Body of pancreas (tissue), 4 donors: Measurements from ENCODE around the gene ABCA8.
"Not testable (repeated sequence)": the region's sequence is repeated elsewhere in the genome, so short reads cannot be mapped to it uniquely, and the experiment has no call there.

Experiments used
- CTCF ChIP-seq, 7 experiments: fragments of 450-650 bp in 4 of 7; fragments of 200-600 bp in 3 of 7; sonication (generic) in 3 of 7; IDR thresholded peaks; one replicate each; pipeline ENCODE4 v1.5.1; 2016 to 2019; ENCODE audit warnings: antibody characterized with exemption in 7 of 7
- POLR2A ChIP-seq, 3 donors: fragments of 450-650 bp; IDR thresholded peaks; one replicate each; pipeline ENCODE4 v1.6.1; 2016; ENCODE audit warnings: antibody characterized with exemption in 3 of 3, mild to moderate bottlenecking in 2 of 3

GRCh38 chr17:69004759-69005158 is 49.6 kb upstream of the ABCA8 start:
- TF ChIP-seq POLR2A, CTCF (IDR thresholded peaks at IDR 0.05): not testable (repeated sequence)
